SK-N-SH treated with all-trans-retinoic acid at 6 μM for 48 hours (cell line): Measurements from ENCODE around the gene CLEC16A.

ENCODE experiments used
- BACH2 ChIP-seq: fragments of 250-450 bp; sonication (Bioruptor Pico); IDR thresholded peaks from 2 replicates; pipeline ENCODE4 v1.9.0; 2021; ENCODE audit warnings: mild to moderate bottlenecking, borderline replicate concordance
- CSDC2 ChIP-seq: fragments of 250-450 bp; sonication (Bioruptor Pico); IDR thresholded peaks from 2 replicates; pipeline ENCODE4 v1.5.0; 2020; ENCODE audit warnings: mild to moderate bottlenecking, moderate library complexity
- ESRRG ChIP-seq: fragments of 250-450 bp; sonication (Bioruptor Pico); IDR thresholded peaks from 2 replicates; pipeline ENCODE4 v1.6.1; 2021; ENCODE audit warnings: mild to moderate bottlenecking
- RARB ChIP-seq: fragments of 250-450 bp; sonication (Bioruptor Pico); IDR thresholded peaks from 2 replicates; pipeline ENCODE4 v1.8.0; 2021; ENCODE audit warnings: mild to moderate bottlenecking, moderate library complexity
- SNAI2 ChIP-seq: fragments of 250-450 bp; sonication (Bioruptor Pico); IDR thresholded peaks from 2 replicates; pipeline ENCODE4 v1.5.0; 2020; ENCODE audit warnings: mild to moderate bottlenecking, moderate library complexity
- TCF4 ChIP-seq: fragments of 250-450 bp; sonication (Bioruptor Pico); IDR thresholded peaks from 2 replicates; pipeline ENCODE4 v1.8.0; 2021; ENCODE audit warnings: mild to moderate bottlenecking, moderate library complexity, borderline replicate concordance
- ZFP3 ChIP-seq: fragments of 250-450 bp; sonication (Bioruptor Pico); IDR thresholded peaks from 2 replicates; pipeline ENCODE4 v1.5.0; 2020; ENCODE audit warnings: mild to moderate bottlenecking, moderate library complexity
- ZFP30 ChIP-seq: fragments of 450-650 bp; formaldehyde crosslinking; IDR thresholded peaks from 2 replicates; pipeline ENCODE4 v1.5.0; 2022; ENCODE audit warnings: mild to moderate bottlenecking, moderate library complexity
- ZNF565 ChIP-seq: fragments of 450-650 bp; formaldehyde crosslinking; conservative IDR thresholded peaks from 2 replicates; pipeline ENCODE4 v1.5.0; 2020; ENCODE audit warnings: low read depth, mild to moderate bottlenecking, moderate library complexity
- ZNF70 ChIP-seq: fragments of 450-650 bp; formaldehyde crosslinking; IDR thresholded peaks from 2 replicates; pipeline ENCODE4 v1.5.0; 2020; ENCODE audit warnings: mild to moderate bottlenecking, moderate library complexity
- ZNF8 ChIP-seq: fragments of 450-650 bp; formaldehyde crosslinking; IDR thresholded peaks from 2 replicates; pipeline ENCODE4 v1.5.0; 2020; ENCODE audit warnings: mild to moderate bottlenecking, moderate library complexity
- TF ChIP-seq, protein P1 (sequence below): fragments of 250-450 bp; sonication (Bioruptor Pico); IDR thresholded peaks from 2 replicates; pipeline ENCODE4 v1.5.1; 2020; ENCODE audit warnings: low read depth, mild to moderate bottlenecking, moderate library complexity
- TF ChIP-seq, protein P2 (sequence below): fragments of 250-450 bp; sonication (Bioruptor Pico); IDR thresholded peaks from 2 replicates; pipeline ENCODE4 v1.8.0; 2020; ENCODE audit warnings: mild to moderate bottlenecking, moderate library complexity, borderline replicate concordance

DNA sequence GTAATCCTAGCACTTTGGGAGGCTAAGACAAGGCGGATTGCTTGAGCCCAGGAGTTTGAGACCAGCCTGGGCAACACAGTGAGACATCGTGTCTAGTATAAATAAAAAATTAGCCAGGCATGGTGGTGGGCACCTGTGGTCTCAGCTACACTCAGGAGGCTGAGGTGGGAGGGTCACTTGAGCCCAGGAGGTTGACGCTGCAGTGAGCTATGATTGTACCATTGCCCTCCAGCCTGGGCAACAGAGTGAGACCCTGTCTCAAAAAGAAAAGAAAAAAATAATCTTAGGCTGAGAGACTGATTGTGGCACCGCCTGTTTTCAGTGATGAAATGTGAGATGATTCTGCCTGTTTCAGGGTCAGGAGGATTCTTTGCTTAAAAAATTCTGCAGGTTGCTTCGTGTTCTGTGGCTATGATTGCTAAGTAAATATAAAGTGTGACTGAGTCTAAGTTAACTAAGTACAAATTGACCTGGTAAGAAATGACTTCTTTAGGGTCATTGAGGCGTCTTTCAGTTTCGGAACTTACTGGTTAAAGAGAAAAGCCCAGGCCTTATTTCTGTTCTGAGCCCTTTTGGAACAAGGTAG, 183.3 kb downstream of the CLEC16A start:
- TF ChIP-seq ZNF70 (CRISPR knock-in tag) = no peak
- TF ChIP-seq CSDC2 = no peak
- TF ChIP-seq, protein P1, sequence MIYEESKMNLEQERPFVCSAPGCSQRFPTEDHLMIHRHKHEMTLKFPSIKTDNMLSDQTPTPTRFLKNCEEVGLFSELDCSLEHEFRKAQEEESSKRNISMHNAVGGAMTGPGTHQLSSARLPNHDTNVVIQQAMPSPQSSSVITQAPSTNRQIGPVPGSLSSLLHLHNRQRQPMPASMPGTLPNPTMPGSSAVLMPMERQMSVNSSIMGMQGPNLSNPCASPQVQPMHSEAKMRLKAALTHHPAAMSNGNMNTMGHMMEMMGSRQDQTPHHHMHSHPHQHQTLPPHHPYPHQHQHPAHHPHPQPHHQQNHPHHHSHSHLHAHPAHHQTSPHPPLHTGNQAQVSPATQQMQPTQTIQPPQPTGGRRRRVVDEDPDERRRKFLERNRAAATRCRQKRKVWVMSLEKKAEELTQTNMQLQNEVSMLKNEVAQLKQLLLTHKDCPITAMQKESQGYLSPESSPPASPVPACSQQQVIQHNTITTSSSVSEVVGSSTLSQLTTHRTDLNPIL (CRISPR knock-in tag) = no peak
- no peak for TF ChIP-seq ZFP30 (CRISPR knock-in tag)
- no peak for TF ChIP-seq ESRRG (CRISPR knock-in tag)
- TF ChIP-seq BACH2 (CRISPR knock-in tag) = no peak
- no peak for TF ChIP-seq TCF4 (CRISPR knock-in tag)
- no peak for TF ChIP-seq RARB
- TF ChIP-seq ZFP3 (CRISPR knock-in tag) = no peak
- TF ChIP-seq, protein P2, sequence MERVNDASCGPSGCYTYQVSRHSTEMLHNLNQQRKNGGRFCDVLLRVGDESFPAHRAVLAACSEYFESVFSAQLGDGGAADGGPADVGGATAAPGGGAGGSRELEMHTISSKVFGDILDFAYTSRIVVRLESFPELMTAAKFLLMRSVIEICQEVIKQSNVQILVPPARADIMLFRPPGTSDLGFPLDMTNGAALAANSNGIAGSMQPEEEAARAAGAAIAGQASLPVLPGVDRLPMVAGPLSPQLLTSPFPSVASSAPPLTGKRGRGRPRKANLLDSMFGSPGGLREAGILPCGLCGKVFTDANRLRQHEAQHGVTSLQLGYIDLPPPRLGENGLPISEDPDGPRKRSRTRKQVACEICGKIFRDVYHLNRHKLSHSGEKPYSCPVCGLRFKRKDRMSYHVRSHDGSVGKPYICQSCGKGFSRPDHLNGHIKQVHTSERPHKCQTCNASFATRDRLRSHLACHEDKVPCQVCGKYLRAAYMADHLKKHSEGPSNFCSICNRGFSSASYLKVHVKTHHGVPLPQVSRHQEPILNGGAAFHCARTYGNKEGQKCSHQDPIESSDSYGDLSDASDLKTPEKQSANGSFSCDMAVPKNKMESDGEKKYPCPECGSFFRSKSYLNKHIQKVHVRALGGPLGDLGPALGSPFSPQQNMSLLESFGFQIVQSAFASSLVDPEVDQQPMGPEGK (CRISPR knock-in tag) = no peak
- TF ChIP-seq ZNF8 = no peak
- TF ChIP-seq ZNF565 (CRISPR knock-in tag) = no peak
- no peak for TF ChIP-seq SNAI2
